H7 (cell line): ENCODE data around the gene CPED1. TPM values are rescaled to one million over a fixed set of nuclear protein-coding genes. Genes with fewer than 3 reads are reported as not detected.

ENCODE experiments used
- DNase-seq: peaks from one replicate; pipeline ENCODE4 v3.0.0; 2012
- H3K27me3 ChIP-seq: 2 replicates; pipeline ENCODE4 v1.6.0; 2011; ENCODE audit warnings: mild to moderate bottlenecking, low read length; ENCODE audit not compliant: control insufficient read depth, insufficient read depth
- H3K36me3 ChIP-seq: replicated peaks from 2 replicates; pipeline ENCODE4 v1.5.1; 2011; ENCODE audit warnings: low read length; ENCODE audit not compliant: control insufficient read depth, insufficient read depth
- H3K4me3 ChIP-seq: 2 replicates; pipeline ENCODE4 v1.5.1; 2011; ENCODE audit warnings: low read depth, mild to moderate bottlenecking, control low read depth, low read length, moderate library complexity; ENCODE audit not compliant: insufficient read depth
- total RNA-seq: library from RNA; depleted of rRNA; stranded (reverse); fragments of >200 nt; shearing (Covaris generic); gene quantifications from 2 replicates; pipeline ENCODE4 v1.2.3, GENCODE V29; 2014; rRNA removed

CPED1 gene
- total RNA-seq: not detected in 2 replicates

GRCh38 chr7:120988591-120989256 lies at the start of gene CPED1:
Gene CPED1 (plus strand): TSS chr7:120988711. CDS start chr7:120989622, 911 bp downstream.
- peaks cover 17% of the 10 kb centered on the region for H3K27me3 ChIP-seq
- H3K4me3 ChIP-seq: peak within 1 kb of the TSS; percentile 8; the same call in 1 of the 2 replicates
- DNase-seq: peak; percentile 80
- no peaks in the 10 kb centered on the region for H3K36me3 ChIP-seq

DNA sequence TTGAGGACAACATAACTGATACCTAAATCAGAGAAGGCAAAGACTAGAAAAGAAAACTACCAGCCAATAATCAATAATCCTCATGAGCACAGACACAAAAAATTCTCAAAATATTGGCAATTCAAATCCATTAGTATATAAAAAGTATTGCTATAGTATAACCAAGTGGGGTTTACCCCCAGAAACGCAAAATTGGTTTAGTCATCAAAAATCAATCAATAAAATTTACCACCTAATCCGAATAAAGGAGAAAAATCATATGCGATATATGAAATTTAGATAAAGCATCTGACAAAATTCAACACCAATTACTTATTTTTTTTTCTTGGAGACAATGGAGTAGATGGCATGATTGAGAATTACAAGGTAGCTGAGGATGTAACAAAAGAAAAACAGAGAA lies 49.2 kb upstream of the CPED1 start:
- DNase-seq: no peak
- H3K36me3 ChIP-seq: no peaks in the 10 kb centered on the region
- H3K27me3 ChIP-seq: no peaks in the 10 kb centered on the region
- no peak overlapping the region for H3K4me3 ChIP-seq

DNA sequence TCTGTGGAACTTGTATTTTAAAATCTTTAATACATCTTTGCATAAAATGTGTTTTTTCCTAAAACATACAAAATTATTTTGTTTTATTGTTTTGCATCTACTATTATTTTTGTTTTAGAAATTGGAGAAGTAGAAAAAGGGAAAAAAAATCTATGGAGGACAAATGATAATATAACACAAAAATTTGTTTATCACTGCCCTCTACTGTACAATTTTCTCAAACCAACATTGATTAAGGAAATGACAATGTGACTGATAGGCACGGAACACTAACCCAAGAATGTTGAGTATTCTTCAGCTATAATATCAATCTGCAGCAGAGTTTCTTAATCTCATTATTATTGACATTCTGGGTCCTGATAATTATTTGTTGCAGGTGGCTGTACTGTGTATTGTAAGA lies 47.4 kb upstream of the CPED1 start:
- DNase-seq: no peak
- no peaks in the 10 kb centered on the region for H3K36me3 ChIP-seq
- no peaks in the 10 kb centered on the region for H3K27me3 ChIP-seq
- no peak overlapping the region for H3K4me3 ChIP-seq

DNA sequence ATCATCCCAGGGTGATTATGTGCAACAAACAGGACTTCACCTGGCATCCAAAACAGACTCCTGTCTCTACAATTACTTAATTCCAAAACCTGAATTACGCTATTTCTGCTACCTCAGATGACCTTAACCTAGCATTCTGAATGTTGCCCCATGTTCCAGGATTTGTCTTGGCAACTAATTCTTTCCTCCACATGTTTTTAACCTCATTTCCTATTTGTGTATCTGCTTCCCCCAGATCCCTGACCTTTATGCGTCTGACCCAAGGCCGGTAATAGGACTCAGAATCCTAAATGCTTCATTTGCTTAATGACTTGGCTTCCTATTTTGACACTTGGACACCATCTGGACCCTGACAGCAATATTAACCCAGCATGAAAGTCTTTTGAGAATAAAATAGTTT lies 46.7 kb upstream of the CPED1 start:
- H3K4me3 ChIP-seq: no peak overlapping the region
- H3K36me3 ChIP-seq: no peaks in the 10 kb centered on the region
- no peaks in the 10 kb centered on the region for H3K27me3 ChIP-seq
- no peak for DNase-seq

DNA sequence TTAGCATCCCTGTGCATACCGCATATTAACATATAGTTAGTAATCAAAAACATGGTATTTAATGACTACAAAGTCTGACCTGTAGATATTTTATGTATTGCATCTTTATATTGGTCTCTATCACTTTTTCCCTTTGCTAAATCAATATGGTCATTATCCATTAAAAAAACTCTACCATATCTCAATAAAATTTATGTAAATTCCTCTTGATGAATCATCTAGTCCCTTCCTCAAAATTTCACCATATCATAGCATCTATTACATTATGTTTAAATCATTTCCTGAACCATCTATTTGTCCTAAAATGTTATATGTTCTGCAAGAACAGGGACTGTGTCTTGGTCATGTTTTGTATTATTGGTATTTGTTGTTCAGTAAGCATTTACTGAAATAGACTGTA lies 45.6 kb upstream of the CPED1 start:
- no peaks in the 10 kb centered on the region for H3K36me3 ChIP-seq
- H3K27me3 ChIP-seq: no peaks in the 10 kb centered on the region
- H3K4me3 ChIP-seq: no peak overlapping the region
- DNase-seq: no peak

DNA sequence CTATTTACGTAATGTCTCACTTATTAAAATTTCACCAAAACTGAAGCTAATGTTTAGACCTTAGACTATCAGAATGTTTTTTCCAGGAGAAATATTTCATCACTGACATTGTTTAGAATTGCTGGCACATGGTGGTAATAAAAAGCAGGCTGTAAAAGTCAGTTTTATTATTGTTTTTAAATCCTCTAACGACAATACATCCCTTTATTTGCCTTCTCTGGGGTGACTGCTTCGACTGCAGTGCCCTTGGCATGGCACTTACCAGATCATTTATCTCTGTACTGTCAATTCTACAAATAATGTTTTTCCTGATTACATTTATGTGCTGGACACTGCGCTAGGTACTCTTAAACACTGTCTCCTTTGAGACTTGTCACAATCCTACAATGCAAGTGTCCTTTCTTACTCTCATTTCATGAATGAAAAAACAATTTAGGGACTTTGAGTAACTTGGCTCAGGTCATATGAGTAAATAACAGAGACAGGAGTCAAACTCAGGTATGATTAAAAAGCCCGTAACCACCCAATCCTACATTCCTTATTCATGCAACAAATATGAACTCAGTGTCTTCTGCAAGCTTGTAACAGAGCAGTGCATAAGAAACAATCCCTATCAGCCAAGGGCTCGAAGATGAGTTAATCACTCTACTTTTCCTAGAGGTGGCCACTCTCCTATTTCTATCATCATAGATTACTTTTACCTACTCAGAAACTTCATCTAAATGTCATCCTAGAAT lies 43.5 kb upstream of the CPED1 start:
- H3K36me3 ChIP-seq: no peaks in the 10 kb centered on the region
- no peaks in the 10 kb centered on the region for H3K27me3 ChIP-seq
- no peak overlapping the region for H3K4me3 ChIP-seq
- no peak for DNase-seq

DNA sequence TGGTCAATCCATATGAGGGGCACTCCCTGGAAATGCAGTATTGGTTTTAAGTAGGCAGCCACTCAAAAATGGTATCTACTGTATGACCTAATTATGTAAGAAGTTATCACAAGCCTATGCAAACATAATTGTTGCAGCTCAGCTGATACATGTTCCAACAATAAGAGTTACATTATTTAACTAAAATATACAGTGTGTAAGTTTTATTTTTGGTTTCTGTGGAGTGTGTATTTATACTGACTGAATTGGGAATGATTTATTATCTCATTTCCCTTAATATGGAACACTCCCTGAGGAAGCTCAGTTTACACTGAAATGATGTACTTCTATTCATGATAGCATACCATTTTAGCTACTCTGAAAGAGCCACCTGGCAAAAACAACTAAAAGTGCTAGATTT lies 40.5 kb upstream of the CPED1 start:
- H3K27me3 ChIP-seq: no peaks in the 10 kb centered on the region
- DNase-seq: no peak
- H3K36me3 ChIP-seq: no peaks in the 10 kb centered on the region; the same call in 1 of the 2 replicates
- H3K4me3 ChIP-seq: no peak overlapping the region

DNA sequence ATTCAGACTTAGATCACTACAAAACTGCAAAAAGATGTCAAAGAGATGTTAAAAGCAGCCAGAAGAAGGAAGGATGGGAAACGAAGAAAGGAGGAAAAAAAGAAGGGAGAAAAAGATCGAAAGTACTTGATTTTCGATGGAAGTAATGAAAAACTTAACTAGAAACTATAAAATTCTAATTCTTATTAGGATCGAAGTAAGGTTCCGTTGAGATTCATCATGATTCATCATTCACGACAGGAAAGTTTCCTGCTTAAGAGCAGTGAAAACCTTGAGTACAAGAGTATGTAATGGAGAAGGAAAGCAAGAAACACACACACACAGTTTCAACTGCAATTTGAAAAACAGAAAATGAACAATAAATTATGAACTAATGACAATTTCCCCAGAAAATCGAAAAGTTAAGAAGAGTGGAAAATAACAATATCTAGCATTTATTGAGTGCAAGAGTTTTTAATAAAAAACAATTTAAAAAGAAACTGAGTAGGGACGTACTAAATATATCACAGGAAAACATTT lies 39.1 kb upstream of the CPED1 start:
- peaks cover 1% of the 10 kb centered on the region for H3K36me3 ChIP-seq
- H3K4me3 ChIP-seq: peak overlapping the region; percentile 47
- H3K27me3 ChIP-seq: no peaks in the 10 kb centered on the region
- no peak for DNase-seq

GRCh38 chr7:120949998-120950538 lies 38.4 kb upstream of the CPED1 start:
- Histone ChIP-seq H3K36me3 (peaks cover 1% of the 10 kb centered on the region), H3K4me3 (peak overlapping the region; percentile 47), H3K27me3 (no peaks in the 10 kb centered on the region)
- DNase-seq: no peak

DNA sequence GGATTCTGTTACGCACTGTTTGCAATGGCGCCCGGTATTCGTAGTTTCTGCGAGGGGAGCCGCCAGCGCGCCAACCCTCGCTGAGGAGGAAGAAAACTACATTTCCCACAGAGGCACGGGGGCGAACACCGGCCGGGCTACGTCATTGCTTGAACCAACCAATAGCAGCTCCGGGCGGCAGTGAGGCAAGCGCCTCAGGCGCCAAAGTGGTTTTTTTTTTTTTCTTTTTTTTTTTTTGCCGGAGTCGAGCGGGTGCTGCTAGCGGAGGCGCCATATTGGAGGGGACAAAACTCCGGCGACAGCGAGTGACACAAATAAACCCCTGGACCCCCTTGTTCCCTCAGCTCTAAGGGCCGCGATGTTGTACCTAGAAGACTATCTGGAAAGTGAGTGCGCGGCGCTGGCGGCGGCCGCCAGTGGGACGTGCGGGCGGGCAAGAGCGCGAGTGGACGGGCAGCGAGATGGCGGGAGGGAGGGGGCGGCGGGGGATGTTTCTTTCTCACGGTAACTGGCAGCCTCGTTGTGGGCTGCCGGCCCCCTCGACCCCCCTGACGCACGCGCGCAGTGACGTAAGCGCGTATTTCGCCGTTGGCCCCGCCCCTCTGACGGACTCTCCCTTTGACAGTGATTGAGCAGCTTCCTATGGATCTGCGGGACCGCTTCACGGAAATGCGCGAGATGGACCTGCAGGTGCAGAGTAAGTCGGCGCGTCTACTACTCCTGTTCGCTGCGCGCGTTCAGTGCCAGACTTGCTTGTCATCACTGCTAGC lies 37.8 kb upstream of the CPED1 start, which contains the start of gene ING3:
ING3 (plus strand) TSS at position 239 of the 770 bp plus-strand sequence; CDS start at position 359, 120 bp downstream.
- peak within 1 kb of the TSS; percentile 73 for H3K4me3 ChIP-seq
- peaks cover 1% of the 10 kb centered on the region for H3K36me3 ChIP-seq
- no peaks in the 10 kb centered on the region for H3K27me3 ChIP-seq
- peak; percentile 89 for DNase-seq

DNA sequence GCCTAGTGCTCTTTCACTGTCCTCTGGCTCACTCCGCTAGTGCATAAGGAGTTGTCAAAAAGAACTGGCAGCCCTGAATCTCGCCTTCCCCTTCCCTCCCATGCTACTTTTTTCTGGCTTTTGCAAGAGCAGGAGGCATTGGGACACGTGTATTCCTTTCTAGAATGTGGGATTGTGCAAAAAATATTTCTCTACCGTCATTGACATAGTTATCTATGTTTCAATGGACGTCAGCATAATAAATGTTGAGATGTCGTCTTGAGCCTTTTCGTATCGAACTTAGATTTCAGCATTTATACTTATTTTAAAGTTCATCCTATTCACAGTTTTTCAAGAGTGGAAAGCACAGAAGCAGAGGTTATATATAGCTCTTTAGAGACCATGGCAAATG lies 37.2 kb upstream of the CPED1 start:
- H3K36me3 ChIP-seq: peaks cover 1% of the 10 kb centered on the region
- H3K4me3 ChIP-seq: peak overlapping the region; percentile 73

DNA sequence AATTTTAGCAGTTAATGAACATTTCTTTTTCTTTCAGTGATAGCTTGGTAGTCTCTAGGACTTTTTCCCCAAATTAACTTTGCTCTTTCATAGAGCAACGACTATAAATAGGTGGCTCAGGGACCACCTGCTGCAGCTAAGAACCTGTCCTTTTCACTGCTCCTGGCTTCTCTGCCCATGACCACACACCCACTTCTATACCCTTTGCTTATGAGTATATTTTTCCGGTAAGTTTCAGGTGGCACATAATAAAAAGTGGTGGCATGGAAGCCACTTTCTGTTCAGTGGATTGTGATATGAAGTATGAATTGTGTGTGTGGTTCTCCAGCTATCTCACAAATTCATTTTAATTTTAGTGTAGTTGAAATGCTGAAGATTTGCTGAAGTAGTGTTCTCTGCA lies 36.7 kb upstream of the CPED1 start:
- Histone ChIP-seq H3K4me3 (no peak overlapping the region), H3K27me3 (no peaks in the 10 kb centered on the region), H3K36me3 (peaks cover 1% of the 10 kb centered on the region)
- DNase-seq: no peak

More for the DNA sequence above, 37.2 kb upstream of the CPED1 start:
- DNase-seq: no peak
- H3K27me3 ChIP-seq: no peaks in the 10 kb centered on the region

DNA sequence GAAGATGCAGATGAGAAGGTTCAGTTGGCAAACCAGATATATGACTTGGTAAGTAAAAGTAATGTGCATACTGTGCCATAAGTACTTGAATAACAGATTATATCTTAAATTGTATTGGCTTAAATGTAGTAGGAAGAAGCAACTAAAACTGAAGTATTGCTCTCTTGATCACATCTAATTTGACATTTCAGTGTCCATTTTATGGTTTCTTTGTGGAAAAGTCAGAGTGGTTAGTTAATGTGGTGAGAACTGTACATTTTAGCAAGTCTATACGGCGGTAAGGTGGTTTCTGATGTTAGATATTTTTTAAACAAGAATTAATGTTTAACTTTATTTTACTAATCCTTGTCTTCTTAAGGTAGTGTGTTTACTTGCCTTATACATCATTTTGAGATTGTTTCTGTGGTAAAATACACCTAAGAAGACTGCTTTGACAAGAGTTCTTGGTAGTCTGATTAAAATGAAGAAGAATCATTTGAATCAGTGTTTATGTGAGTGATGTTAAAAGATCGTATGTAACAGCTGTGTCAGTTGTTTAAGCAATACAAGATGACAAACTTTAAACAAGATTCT lies 32.8 kb upstream of the CPED1 start:
- H3K27me3 ChIP-seq: no peaks in the 10 kb centered on the region

DNA sequence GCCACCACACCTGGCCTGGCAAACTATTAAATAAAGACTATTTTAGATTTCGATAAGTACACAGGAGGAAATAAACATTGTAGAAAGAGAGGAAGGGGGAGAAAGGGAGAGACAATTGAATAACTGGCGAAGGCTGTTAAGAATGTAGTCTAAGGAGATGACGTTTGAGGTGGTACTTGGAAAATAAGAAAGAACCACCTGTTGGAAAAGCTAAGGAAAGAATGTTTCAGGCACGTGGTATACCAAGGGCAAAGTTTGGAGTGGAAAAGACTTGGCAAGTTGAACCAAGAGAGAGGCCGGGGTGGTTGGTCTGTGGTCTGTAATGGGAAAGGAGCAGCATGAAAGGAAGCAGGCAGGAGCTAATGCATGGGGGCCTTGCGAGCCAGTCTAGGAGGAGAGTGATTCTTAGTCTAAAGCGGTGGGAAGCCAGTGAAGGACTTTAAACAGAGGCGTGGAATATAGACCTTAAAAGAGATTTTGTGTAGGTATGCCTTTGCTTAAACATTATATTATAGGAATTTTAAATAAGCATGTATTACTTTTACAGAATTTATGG lies 28.5 kb upstream of the CPED1 start:
- Histone ChIP-seq H3K4me3 (no peak overlapping the region), H3K27me3 (no peaks in the 10 kb centered on the region), H3K36me3 (peaks cover 2% of the 10 kb centered on the region)
- DNase-seq: peak; percentile 29

More for the DNA sequence above, 32.8 kb upstream of the CPED1 start:
- DNase-seq: no peak
- Histone ChIP-seq H3K36me3 (peaks cover 1% of the 10 kb centered on the region), H3K4me3 (no peak overlapping the region)
